ENCODE results near the gene ANXA2. TPM values are rescaled to one million over a fixed set of nuclear protein-coding genes. Genes with fewer than 3 reads are reported as not detected.
"Not testable (repeated sequence)": the region's sequence is repeated elsewhere in the genome, so short reads cannot be mapped to it uniquely, and the experiment has no call there.

The ANXA2 gene
- polyA plus RNA-seq, 1 donor (not counting 4 experiments of a cell fraction or from before 2014, with no cell fraction given) = 11,017 TPM

DNA sequence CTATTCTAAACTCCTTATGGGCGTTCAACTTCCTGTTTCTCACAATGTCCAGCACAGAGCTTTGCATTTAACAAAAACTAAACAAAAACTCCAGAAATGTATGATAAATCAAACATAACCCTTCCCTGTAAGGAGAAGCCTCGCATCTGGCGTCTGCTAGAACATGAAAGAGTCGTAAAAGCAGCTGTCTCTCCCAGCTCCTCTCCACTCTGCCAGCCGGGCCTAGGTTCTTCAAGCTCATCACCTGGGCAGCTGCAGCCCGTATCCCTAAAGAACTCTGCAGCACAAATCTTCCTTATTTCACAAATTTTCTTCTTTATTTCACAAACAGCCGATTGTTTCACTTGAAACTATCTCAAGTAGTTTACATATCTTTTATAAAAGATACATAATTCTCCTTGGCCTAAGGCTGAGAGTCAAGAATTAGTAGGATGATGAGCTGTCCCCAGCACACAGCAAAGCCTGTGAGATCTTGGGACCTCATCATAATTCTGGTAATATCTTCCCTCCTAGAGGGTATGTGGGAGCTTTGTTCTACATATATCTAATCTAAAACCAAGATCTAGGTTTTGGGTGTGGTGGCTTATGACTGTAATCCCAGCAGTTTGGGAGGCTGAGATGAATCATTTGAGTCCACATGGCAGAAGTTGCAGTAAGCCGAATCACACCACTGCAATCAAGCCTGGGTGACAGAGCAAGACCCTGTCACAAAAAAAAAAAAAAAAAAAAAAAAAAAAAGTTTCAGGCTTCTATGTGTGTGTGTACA is 35.3 kb downstream of the ANXA2 start:
- TF ChIP-seq EZH2 (IDR thresholded peaks at IDR 0.05; ENCODE audit: low read length) (no peak), CTCF (optimal IDR thresholded peaks at IDR 0.05 in 1 of 3, IDR thresholded peaks at IDR 0.05 in 1 of 3, conservative IDR thresholded peaks at IDR 0.05 in 1 of 3; ENCODE audit: extremely low read depth in 1 of 3, insufficient read depth in 2 of 3, low read length in 3 of 3) (no peak)
- no peaks in the 10 kb centered on the region for H3K27me3 ChIP-seq (ENCODE audit: control insufficient read depth, extremely low read depth, insufficient read depth, low read length)
- no peak for FAIRE-seq
- peaks cover 60% of the 10 kb centered on the region for H4K20me1 ChIP-seq (ENCODE audit: control insufficient read depth, extremely low read depth, insufficient read depth, low read length)
- no peak for DNase-seq (ENCODE audit: low read depth, low spot score)
- H3K9ac ChIP-seq (ENCODE audit: control insufficient read depth, extremely low read depth, insufficient read depth, low read length) = peak overlapping the region; percentile 55
- dilution Hi-C loops (cut with MboI; ENCODE audit: extremely low pct_ligation_motif_present, low sequenced_read_pairs) = no loop called here
- no peaks in the 10 kb centered on the region for H3K9me1 ChIP-seq (ENCODE audit: control insufficient read depth, extremely low read depth, insufficient read depth, low read length)
- peaks cover 26% of the 10 kb centered on the region for H3K79me2 ChIP-seq (ENCODE audit: control insufficient read depth, insufficient read depth, low read length)
- H3K4me2 ChIP-seq (ENCODE audit: control insufficient read depth, extremely low read depth, insufficient read depth, low read depth, low read length) = peak overlapping the region; percentile 6
- H3K4me1 ChIP-seq (ENCODE audit: control insufficient read depth, extremely low read depth, insufficient read depth, low read length) = peaks cover 14% of the 10 kb centered on the region
- H3K4me3 ChIP-seq (ENCODE audit: control insufficient read depth in 2 of 3, extremely low read depth in 1 of 3, insufficient read depth in 2 of 3, low read depth in 1 of 3, low read length in 3 of 3) = no peak overlapping the region
- peaks cover 39 to 62% of the 10 kb centered on the region in 2 experiments for H3K36me3 ChIP-seq (ENCODE audit: control insufficient read depth in 2 of 2, extremely low read depth in 1 of 2, insufficient read depth in 2 of 2, low read length in 2 of 2)
- H3K9me3 ChIP-seq (ENCODE audit: control insufficient read depth, low read depth, low read length) = no peaks in the 10 kb centered on the region
- peak overlapping the region; percentile 93 for H3K27ac ChIP-seq (ENCODE audit: control insufficient read depth, insufficient read depth, low read length)
- H2AFZ ChIP-seq (ENCODE audit: control insufficient read depth, low read length) = no peak overlapping the region

DNA sequence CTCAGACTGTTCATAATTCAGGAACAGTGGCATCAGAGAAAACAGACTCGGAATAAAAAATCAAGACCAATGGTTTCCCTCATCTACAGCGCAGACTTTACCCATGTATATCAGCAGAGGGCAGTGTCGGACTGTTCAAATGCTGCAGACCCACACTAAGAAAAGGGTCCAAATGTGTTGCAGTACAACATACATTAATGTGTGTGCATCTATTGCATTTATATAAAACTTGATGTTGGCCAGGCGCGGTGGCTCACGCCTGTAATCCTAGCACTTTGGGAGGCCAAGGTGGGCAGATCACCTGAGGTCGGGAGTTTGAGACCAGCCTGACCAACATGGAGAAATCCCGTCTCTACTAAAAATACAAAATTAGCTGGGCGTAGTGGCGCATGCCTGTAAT is 38.0 kb downstream of the ANXA2 start:
- H3K27ac ChIP-seq (ENCODE audit: control insufficient read depth, insufficient read depth, low read length); DNase-seq (ENCODE audit: low read depth, low spot score); H3K27me3 ChIP-seq (ENCODE audit: control insufficient read depth, extremely low read depth, insufficient read depth, low read length); H3K4me3 ChIP-seq (ENCODE audit: control insufficient read depth in 2 of 3, extremely low read depth in 1 of 3, insufficient read depth in 2 of 3, low read depth in 1 of 3, low read length in 3 of 3); H2AFZ ChIP-seq (ENCODE audit: control insufficient read depth, low read length); H3K4me2 ChIP-seq (ENCODE audit: control insufficient read depth, extremely low read depth, insufficient read depth, low read depth, low read length); H3K9me3 ChIP-seq (ENCODE audit: control insufficient read depth, low read depth, low read length); H3K9me1 ChIP-seq (ENCODE audit: control insufficient read depth, extremely low read depth, insufficient read depth, low read length); H3K9ac ChIP-seq (ENCODE audit: control insufficient read depth, extremely low read depth, insufficient read depth, low read length); dilution Hi-C loops (cut with MboI; ENCODE audit: extremely low pct_ligation_motif_present, low sequenced_read_pairs); FAIRE-seq: not testable (repeated sequence)
- Histone ChIP-seq H3K4me1 (ENCODE audit: control insufficient read depth, extremely low read depth, insufficient read depth, low read length) (peaks cover 14% of the 10 kb centered on the region), H3K79me2 (ENCODE audit: control insufficient read depth, insufficient read depth, low read length) (peaks cover 34% of the 10 kb centered on the region), H3K36me3 (ENCODE audit: control insufficient read depth in 2 of 2, extremely low read depth in 1 of 2, insufficient read depth in 2 of 2, low read length in 2 of 2) (peaks cover 54 to 83% of the 10 kb centered on the region in 2 experiments), H4K20me1 (ENCODE audit: control insufficient read depth, extremely low read depth, insufficient read depth, low read length) (peaks cover 78% of the 10 kb centered on the region)
- peak; percentile 27 to 52 (median 52) for TF ChIP-seq CTCF (optimal IDR thresholded peaks at IDR 0.05 in 1 of 3, IDR thresholded peaks at IDR 0.05 in 1 of 3, conservative IDR thresholded peaks at IDR 0.05 in 1 of 3; ENCODE audit: extremely low read depth in 1 of 3, insufficient read depth in 2 of 3, low read length in 3 of 3)
